ENCODE results near the gene KY. TPM values are rescaled to one million over a fixed set of nuclear protein-coding genes. Genes with fewer than 3 reads are reported as not detected.

KY gene
- total and polyA plus RNA-seq, 2 of the 8 experiments (the other 6 are each of a cell fraction or from before 2014, with no cell fraction given), result not detected

DNA sequence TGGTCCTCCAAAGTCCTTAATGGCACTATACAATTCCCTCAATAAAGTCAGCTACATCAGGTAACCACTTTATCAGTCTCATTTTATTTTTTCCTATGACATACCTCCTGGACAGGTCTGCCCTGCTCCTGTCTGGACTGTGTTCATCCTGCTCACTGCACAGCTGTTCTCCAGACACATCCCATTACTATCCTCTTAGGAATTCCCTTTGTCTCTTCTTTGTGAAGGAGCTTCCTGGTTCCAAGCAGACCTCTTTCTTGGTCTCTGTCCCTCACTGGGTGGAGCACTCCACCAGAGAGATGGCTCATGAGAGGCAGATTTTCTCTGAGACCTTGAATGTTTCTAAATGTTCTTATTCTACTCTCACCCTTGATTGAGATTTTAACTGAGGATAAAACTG is 60.1 kb downstream of the KY start (continued):
- TF ChIP-seq, protein P1, sequence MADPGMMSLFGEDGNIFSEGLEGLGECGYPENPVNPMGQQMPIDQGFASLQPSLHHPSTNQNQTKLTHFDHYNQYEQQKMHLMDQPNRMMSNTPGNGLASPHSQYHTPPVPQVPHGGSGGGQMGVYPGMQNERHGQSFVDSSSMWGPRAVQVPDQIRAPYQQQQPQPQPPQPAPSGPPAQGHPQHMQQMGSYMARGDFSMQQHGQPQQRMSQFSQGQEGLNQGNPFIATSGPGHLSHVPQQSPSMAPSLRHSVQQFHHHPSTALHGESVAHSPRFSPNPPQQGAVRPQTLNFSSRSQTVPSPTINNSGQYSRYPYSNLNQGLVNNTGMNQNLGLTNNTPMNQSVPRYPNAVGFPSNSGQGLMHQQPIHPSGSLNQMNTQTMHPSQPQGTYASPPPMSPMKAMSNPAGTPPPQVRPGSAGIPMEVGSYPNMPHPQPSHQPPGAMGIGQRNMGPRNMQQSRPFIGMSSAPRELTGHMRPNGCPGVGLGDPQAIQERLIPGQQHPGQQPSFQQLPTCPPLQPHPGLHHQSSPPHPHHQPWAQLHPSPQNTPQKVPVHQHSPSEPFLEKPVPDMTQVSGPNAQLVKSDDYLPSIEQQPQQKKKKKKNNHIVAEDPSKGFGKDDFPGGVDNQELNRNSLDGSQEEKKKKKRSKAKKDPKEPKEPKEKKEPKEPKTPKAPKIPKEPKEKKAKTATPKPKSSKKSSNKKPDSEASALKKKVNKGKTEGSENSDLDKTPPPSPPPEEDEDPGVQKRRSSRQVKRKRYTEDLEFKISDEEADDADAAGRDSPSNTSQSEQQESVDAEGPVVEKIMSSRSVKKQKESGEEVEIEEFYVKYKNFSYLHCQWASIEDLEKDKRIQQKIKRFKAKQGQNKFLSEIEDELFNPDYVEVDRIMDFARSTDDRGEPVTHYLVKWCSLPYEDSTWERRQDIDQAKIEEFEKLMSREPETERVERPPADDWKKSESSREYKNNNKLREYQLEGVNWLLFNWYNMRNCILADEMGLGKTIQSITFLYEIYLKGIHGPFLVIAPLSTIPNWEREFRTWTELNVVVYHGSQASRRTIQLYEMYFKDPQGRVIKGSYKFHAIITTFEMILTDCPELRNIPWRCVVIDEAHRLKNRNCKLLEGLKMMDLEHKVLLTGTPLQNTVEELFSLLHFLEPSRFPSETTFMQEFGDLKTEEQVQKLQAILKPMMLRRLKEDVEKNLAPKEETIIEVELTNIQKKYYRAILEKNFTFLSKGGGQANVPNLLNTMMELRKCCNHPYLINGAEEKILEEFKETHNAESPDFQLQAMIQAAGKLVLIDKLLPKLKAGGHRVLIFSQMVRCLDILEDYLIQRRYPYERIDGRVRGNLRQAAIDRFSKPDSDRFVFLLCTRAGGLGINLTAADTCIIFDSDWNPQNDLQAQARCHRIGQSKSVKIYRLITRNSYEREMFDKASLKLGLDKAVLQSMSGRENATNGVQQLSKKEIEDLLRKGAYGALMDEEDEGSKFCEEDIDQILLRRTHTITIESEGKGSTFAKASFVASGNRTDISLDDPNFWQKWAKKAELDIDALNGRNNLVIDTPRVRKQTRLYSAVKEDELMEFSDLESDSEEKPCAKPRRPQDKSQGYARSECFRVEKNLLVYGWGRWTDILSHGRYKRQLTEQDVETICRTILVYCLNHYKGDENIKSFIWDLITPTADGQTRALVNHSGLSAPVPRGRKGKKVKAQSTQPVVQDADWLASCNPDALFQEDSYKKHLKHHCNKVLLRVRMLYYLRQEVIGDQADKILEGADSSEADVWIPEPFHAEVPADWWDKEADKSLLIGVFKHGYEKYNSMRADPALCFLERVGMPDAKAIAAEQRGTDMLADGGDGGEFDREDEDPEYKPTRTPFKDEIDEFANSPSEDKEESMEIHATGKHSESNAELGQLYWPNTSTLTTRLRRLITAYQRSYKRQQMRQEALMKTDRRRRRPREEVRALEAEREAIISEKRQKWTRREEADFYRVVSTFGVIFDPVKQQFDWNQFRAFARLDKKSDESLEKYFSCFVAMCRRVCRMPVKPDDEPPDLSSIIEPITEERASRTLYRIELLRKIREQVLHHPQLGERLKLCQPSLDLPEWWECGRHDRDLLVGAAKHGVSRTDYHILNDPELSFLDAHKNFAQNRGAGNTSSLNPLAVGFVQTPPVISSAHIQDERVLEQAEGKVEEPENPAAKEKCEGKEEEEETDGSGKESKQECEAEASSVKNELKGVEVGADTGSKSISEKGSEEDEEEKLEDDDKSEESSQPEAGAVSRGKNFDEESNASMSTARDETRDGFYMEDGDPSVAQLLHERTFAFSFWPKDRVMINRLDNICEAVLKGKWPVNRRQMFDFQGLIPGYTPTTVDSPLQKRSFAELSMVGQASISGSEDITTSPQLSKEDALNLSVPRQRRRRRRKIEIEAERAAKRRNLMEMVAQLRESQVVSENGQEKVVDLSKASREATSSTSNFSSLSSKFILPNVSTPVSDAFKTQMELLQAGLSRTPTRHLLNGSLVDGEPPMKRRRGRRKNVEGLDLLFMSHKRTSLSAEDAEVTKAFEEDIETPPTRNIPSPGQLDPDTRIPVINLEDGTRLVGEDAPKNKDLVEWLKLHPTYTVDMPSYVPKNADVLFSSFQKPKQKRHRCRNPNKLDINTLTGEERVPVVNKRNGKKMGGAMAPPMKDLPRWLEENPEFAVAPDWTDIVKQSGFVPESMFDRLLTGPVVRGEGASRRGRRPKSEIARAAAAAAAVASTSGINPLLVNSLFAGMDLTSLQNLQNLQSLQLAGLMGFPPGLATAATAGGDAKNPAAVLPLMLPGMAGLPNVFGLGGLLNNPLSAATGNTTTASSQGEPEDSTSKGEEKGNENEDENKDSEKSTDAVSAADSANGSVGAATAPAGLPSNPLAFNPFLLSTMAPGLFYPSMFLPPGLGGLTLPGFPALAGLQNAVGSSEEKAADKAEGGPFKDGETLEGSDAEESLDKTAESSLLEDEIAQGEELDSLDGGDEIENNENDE (IDR thresholded peaks at IDR 0.05; ENCODE audit: insufficient replicate concordance, low read length), result no peak
- no peak for TF ChIP-seq CHD2 (IDR thresholded peaks at IDR 0.05; ENCODE audit: low read length)
- no peak for TF ChIP-seq BACH1 (IDR thresholded peaks at IDR 0.05; ENCODE audit: low read length)
- TF ChIP-seq JUN (IDR thresholded peaks at IDR 0.05; ENCODE audit: low read depth, low read length), result no peak
- no peak for TF ChIP-seq POLR2A (IDR thresholded peaks at IDR 0.05; ENCODE audit: control extremely low read depth in 1 of 2, low read depth in 2 of 2, low read length in 2 of 2)
- TF ChIP-seq TCF12 (IDR thresholded peaks at IDR 0.05; ENCODE audit: low read depth, low read length), result no peak
- no peak for TF ChIP-seq TAF7 (optimal IDR thresholded peaks at IDR 0.05; ENCODE audit: borderline replicate concordance, low read depth, low read length)
- no peak for TF ChIP-seq SIN3A (conservative IDR thresholded peaks at IDR 0.05 in 1 of 2, IDR thresholded peaks at IDR 0.05 in 1 of 2; ENCODE audit: low read depth in 1 of 2, low read length in 2 of 2)
- TF ChIP-seq RNF2 (IDR thresholded peaks at IDR 0.05; ENCODE audit: borderline replicate concordance, low read depth, low read length, missing control alignments, poor library complexity, severe bottlenecking), result no peak

Data from H1 (cell line).